GM10248 (cell line): Measurements from ENCODE around the gene JADE2.

Experiments used
- CTCF ChIA-PET: fragments of 300-600 bp; sonication (Branson Sonifier 250); formaldehyde crosslinking; extraction: SDS; loops from one replicate; lab custom pipeline; 2021; ENCODE audit warnings: antibody characterized with exemption; lab: Yijun Ruan, JAX
- POLR2A ChIA-PET: fragments of 350-650 bp; sonication (Branson Sonifier 250); formaldehyde crosslinking; extraction: SDS; loops from one replicate; lab custom pipeline; 2020; ENCODE audit warnings: antibody characterized with exemption; lab: Yijun Ruan, JAX
- DNase-seq: peaks from one replicate; pipeline ENCODE4 v3.0.0; 2012; ENCODE audit errors: extremely low spot score
- TF ChIP-seq, protein P1 (sequence below): IDR thresholded peaks from 2 replicates; pipeline ENCODE4 v1.5.1; 2012; ENCODE audit warnings: mild to moderate bottlenecking, low read depth; ENCODE audit errors: extremely low read depth, missing control alignments, control extremely low read depth

Gene JADE2

GRCh38 chr5:134534058-134534725 is 8.7 kb downstream of the JADE2 start:
- no peak for DNase-seq
- POLR2A ChIA-PET: interaction anchor here (0.9 kb wide), 1 partner anchor 10 kb away, joined by 3 read pairs; no protein-coding TSS in a partner anchor
- CTCF ChIA-PET: interaction anchor here (1.1 to 14.6 kb wide), 8 partner anchors 8 to 98 kb away, joined by 3 to 143 read pairs (median 5); partner anchors contain the start of gene JADE2
- TF ChIP-seq, protein P1, sequence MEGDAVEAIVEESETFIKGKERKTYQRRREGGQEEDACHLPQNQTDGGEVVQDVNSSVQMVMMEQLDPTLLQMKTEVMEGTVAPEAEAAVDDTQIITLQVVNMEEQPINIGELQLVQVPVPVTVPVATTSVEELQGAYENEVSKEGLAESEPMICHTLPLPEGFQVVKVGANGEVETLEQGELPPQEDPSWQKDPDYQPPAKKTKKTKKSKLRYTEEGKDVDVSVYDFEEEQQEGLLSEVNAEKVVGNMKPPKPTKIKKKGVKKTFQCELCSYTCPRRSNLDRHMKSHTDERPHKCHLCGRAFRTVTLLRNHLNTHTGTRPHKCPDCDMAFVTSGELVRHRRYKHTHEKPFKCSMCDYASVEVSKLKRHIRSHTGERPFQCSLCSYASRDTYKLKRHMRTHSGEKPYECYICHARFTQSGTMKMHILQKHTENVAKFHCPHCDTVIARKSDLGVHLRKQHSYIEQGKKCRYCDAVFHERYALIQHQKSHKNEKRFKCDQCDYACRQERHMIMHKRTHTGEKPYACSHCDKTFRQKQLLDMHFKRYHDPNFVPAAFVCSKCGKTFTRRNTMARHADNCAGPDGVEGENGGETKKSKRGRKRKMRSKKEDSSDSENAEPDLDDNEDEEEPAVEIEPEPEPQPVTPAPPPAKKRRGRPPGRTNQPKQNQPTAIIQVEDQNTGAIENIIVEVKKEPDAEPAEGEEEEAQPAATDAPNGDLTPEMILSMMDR: no peak

- TF ChIP-seq, protein P1: no peak
- CTCF ChIA-PET: interaction anchor here (1.1 to 14.6 kb wide), 6 partner anchors 9 to 53 kb away, joined by 3 to 143 read pairs (median 6); partner anchors contain the start of gene JADE2
- DNase-seq: no peak
- POLR2A ChIA-PET: interaction anchor here (0.9 kb wide), 1 partner anchor 9 kb away, joined by 3 read pairs; no protein-coding TSS in a partner anchor
Measured at GRCh38 chr5:134534726-134535110, 9.2 kb downstream of the JADE2 start.

DNA sequence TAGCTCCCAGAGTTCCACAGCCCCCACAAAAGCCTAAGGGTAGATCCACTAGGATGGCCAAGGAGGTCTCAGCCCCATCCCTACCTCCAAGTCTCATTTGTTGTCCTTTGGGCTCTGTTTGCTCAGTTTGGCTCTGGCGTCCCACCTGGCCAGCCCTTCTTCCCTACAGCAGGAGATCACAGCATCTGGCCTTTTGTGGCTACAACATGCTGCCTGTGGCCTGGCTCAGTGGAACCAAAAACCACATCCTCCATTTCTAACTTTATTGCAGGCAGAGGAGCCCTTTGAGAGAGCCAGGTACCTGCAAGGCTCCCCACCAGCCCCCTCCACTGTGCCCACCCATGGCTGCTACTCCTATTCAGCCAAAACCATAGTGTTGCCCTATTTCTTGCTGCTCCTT is 11.4 kb downstream of the JADE2 start:
- POLR2A ChIA-PET: no interaction called here
- DNase-seq: no peak
- CTCF ChIA-PET: interaction anchor here (1.0 to 14.6 kb wide), 5 partner anchors 8 to 118 kb away, joined by 3 to 143 read pairs (median 9); partner anchors contain the start of gene JADE2
- TF ChIP-seq, protein P1: no peak

GRCh38 chr5:134537297-134537696 is 11.8 kb downstream of the JADE2 start:
- ChIA-PET CTCF (interaction anchor here (1.0 to 14.6 kb wide), 5 partner anchors 8 to 132 kb away, joined by 3 to 143 read pairs (median 9); partner anchors contain the start of gene JADE2), POLR2A (no interaction called here)
- TF ChIP-seq, protein P1: no peak
- DNase-seq: no peak

DNA sequence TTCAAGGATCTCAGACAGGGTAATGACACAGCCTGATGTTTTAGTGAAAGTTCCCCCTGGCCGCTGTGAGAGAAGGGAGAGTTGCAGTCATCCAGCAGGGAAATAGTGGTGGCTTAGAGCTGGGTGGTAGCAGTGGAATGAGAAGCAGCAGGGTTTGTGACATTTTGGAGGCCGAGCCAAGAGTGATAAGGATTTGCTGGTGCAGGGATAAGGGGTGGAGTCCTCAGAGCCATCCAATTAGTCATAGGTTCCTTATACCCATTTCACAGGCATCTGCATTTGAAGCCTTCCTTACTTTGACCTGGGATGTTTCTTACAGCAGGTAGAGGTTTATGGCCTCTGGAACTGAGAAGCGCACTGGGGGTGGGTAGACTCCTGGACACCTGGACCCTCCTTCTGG is 12.8 kb downstream of the JADE2 start:
- TF ChIP-seq, protein P1: no peak
- ChIA-PET POLR2A (no interaction called here), CTCF (interaction anchor here (1.0 to 14.6 kb wide), 3 partner anchors 12 to 133 kb away, joined by 3 to 143 read pairs (median 9); partner anchors contain the start of gene JADE2)

GRCh38 chr5:134539732-134540131 is 14.3 kb downstream of the JADE2 start:
- TF ChIP-seq, protein P1: no peak
- ChIA-PET CTCF (interaction anchor here (1.5 to 14.6 kb wide), 3 partner anchors 14 to 38 kb away, joined by 7 to 143 read pairs (median 8); partner anchors contain the start of gene JADE2), POLR2A (interaction anchor here (0.7 kb wide), 1 partner anchor 16 kb away, joined by 4 read pairs; no protein-coding TSS in a partner anchor)
- no peak for DNase-seq

More for the DNA sequence above, 12.8 kb downstream of the JADE2 start:
- DNase-seq: no peak
